HG02870 (cell line): Measurements from ENCODE around the gene TMEM14A.
"Not testable (repeated sequence)": the region's sequence is repeated elsewhere in the genome, so short reads cannot be mapped to it uniquely, and the experiment has no call there.

Experiments used
- ATAC-seq: cut with Tn5 transposase; IDR thresholded peaks from one replicate; pipeline ENCODE4 v1.9.1; 2021; ENCODE audit warnings: mild to moderate bottlenecking, moderate library complexity; ENCODE audit not compliant: unreplicated experiment

Gene TMEM14A

GRCh38 chr6:52655941-52656340 is 15.0 kb upstream of the TMEM14A start:
- not testable (repeated sequence) for ATAC-seq

DNA sequence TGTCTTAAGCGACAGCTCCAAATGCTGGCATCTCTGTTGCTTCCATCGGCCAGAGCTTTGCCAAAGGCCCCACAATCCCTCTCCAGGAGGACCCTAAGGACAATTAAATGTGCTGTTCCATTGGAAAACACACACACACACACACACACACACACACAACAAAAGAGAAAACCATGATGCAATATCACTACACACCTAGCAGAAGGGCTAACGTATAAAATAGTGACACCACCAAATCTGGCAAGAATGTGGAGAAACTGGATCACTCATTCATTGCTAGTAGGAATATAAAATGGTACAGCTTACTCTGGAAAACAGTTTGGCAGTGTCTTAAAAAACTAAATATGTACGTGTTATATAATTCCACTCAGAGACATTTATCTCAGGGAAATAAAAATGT is 13.0 kb upstream of the TMEM14A start:
- ATAC-seq = no peak

- no peak for ATAC-seq
Observed at GRCh38 chr6:52661551-52661950, 9.4 kb upstream of the TMEM14A start.

DNA sequence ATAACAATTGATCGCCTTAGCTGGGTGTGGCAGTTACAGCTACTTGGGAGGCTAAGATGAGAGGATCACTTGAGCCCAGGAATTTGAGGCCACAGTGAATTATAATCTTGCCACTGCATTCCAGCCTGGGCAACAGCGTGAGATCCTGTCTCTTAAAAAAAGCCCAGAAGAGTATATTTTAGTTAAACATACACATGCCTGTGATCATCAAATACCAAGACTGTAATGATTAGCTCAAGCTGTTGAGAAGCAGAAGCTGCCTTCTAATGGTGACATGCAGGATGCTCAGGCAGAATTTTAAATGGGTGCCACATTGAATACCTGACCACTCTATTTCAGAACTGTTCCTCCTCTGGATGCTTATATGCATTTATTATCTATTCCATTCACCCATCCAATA is 8.9 kb upstream of the TMEM14A start:
- ATAC-seq = no peak

- ATAC-seq = peak; percentile 29
Observed at GRCh38 chr6:52663120-52663935, 7.6 kb upstream of the TMEM14A start.

- ATAC-seq = no peak
Observed at GRCh38 chr6:52663936-52664185, 7.1 kb upstream of the TMEM14A start.

- peak; percentile 86 for ATAC-seq
Observed at GRCh38 chr6:52664186-52664990, 6.5 kb upstream of the TMEM14A start.

DNA sequence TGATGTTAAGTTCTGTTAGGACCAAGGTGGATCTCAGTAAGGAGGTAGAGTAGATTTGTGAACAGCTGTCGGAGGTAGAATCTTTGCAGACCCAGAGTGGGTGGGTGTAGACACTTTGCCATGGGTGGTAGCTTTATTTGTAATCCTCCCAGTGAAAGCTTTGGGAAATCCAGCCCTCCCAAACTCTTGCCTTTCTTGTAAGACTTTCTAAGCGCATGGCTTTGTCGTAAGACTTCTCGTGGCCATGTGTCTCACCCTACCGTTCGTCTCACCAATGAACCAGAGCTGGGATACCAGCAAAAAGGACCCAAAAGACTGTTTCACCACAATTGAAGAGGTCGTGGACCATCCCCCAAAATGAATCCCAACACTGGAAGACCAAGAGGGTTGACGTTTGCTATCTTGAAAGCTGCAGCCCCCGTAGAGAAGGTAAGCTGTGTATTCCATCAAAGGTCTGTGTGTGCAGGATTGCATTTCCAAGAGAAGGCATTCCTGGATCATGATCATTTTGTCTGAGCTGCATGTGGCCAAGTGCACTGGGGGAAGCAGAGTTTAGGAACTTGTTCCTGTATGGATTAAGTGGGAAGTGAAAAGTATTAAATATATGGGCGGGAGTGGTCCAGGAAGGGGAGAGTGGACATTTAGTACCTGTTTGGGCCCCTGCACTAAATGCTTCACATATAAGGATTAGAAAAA is 5.8 kb upstream of the TMEM14A start:
- no peak for ATAC-seq

DNA sequence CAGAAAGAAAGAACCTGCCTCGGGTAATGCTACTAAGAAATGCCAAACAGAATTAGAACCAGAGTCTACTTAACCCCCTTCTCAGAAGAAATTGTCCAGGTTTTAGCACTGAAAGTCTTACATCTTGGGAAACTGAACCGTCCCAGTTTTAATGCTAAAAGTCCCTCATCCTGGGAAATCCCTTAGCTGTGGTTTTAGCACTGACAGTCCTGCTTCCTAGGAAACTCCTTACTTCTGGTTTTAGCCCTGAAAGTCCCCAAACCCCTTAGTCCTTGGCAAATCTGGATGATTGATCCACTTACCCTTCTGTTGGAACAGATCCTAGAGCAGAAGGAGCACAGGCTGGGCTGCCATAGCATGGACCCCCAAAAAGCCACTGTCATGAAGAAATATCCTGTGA is 4.8 kb upstream of the TMEM14A start:
- ATAC-seq = no peak

- no peak for ATAC-seq
Observed at GRCh38 chr6:52666523-52666922, 4.4 kb upstream of the TMEM14A start.

DNA sequence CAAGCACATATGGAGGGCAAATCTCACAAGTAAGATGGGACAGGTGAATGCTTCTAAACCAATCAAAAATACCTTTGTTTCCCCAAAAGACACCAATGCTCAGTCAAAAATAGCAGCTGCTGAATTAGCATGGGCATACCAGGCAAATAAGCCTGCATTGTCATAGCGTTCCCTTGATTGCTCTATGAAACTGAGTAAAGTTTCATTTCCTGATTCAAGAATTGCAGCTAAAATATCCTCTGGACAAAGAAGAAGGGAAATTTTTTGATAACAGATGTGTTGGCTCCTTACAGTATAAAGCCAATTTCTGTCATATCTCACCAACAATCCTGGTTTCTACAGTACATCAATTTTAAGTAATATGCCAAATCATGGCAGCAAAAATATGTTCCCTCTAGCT is 3.3 kb upstream of the TMEM14A start:
- peak; percentile 31 for ATAC-seq

- ATAC-seq = no peak
Observed at GRCh38 chr6:52671676-52672075, 763 bp downstream of the TMEM14A start.

- no peak for ATAC-seq
Observed at GRCh38 chr6:52672412-52673025, 1.6 kb downstream of the TMEM14A start.

DNA sequence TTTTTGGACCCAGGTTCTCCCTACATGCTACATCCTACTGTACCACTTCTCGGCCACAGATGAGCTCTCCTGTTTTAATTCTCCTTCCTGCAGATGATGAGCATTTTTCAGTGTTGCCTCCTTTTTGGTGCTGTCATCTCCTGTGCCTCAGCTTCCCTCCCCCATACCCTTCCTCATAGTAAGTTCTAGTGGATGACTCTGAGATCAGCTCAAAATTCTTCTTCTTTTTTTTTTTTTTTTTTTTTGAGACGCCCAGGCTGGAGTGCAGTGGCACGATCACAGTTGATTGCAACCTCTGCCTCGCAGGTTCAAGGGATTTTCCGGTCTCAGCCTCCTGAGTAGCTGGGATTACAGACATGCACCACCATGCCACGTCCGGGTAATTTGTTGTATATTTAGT is 3.8 kb downstream of the TMEM14A start:
- no peak for ATAC-seq

DNA sequence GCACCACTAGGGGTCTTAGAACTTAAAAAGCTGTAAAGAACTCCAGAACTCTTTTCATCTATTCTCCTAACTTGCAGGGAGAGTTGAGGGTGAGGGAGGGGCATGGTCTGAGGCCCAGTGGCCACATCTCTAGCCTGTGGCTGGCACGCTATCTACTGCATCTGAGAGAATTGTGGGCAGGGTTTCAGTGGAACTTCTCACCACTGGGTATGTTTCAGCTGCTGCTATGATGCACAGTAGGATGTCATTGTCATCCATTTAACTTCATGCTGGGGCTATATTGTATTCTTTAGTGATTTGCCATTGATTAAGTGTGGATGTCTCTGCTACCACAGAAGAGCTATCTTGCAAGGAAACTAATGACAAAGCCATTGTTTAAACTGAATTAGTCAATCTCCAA is 4.5 kb downstream of the TMEM14A start:
- ATAC-seq = no peak

DNA sequence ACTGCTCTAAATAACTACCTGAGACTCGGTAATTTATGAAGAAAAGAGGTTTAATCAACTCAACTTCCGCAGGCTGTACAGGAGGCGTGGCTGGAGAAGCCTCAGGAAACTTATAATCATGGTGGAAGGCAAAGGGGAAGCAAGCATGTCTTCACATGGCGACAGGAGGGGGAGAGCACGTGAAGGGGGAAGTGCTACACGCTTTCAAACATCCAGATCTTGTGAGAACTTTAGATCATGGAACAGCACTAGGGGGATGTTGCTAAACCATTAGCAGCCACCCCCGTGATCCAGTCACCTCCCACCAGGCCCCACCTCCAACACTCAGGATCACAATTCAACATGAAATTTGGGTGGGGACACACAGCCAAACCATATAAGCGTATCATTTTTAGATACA is 5.7 kb downstream of the TMEM14A start:
- not testable (repeated sequence) for ATAC-seq

DNA sequence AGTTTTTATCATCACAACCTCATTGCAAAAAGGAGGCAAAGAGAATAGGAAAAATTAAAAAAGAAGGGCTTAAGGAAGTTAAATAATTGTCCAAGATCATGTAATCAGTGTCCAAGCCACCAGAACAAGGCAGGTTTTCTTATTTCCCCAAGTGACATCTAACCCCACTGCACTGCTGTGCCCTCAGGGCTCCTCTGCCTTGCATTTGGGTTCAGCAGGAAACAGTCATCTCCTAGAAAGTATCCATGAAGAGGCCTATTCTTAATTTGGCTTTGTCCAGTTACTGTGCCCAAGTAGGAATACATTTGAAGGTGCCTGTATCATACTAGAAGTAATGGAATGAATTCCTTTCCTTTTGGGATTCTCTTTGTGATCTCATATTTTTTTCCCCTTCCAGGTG is 10.5 kb downstream of the TMEM14A start:
- ATAC-seq = no peak

- ATAC-seq = no peak
Observed at GRCh38 chr6:52686878-52687699, 16.2 kb downstream of the TMEM14A start.

DNA sequence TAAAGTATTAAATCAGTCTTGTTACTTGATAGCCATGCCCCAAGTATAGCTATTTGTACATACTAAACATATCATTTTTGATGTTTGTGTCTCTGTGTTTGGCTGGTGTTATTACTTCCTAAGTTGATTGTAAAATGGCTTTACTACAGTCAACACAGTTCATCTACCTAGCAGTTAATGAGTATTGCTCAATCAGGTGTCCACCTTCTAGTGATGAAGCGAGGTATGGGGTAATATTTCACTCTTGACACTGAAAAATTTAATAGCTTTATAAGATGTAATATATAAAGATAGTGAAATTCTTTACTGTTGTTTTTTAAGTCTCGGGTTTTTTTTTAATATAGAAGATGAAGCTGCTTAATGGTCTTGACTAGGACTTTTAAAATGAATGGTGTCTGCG is 18.9 kb downstream of the TMEM14A start:
- ATAC-seq = no peak

GRCh38 chr6:52691718-52692117 is 20.8 kb downstream of the TMEM14A start:
- ATAC-seq = no peak

DNA sequence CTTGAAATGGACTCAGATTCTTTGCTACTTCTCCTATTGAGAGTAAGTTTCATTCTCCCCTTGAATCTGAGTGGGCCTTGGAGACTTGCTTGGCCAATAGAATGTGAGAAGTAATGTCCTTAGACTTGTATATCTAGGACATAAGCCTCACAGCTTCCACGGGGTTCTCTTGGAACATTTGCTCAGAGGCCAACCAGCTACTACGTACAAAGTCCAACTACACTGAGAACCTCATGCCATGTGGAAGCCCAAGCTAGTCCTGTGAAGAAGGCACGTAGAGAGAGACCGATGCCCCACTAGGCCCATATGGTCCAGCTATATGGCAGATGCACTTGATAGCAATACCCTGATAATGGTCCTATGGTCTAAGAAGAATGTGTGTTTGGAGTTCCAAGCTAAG is 22.9 kb downstream of the TMEM14A start:
- no peak for ATAC-seq
